Activated CD8-positive, alpha-beta memory T cell treated with anti-CD3 and anti-CD28 coated beads, Interleukin-2, amount 50 U/mL, for 1 hour (primary cell): ENCODE results near the gene DRD4.

Experiments used
- DNase-seq: peaks from one replicate; pipeline ENCODE4 v3.0.0-alpha.2; 2020; ENCODE audit errors: extremely low read depth

The DRD4 gene

GRCh38 chr11:636511-637332 lies at the start of gene DRD4:
Gene DRD4 (plus strand): TSS chr11:637269. CDS start chr11:637305, 36 bp downstream.
- DNase-seq, result no peak

DNA sequence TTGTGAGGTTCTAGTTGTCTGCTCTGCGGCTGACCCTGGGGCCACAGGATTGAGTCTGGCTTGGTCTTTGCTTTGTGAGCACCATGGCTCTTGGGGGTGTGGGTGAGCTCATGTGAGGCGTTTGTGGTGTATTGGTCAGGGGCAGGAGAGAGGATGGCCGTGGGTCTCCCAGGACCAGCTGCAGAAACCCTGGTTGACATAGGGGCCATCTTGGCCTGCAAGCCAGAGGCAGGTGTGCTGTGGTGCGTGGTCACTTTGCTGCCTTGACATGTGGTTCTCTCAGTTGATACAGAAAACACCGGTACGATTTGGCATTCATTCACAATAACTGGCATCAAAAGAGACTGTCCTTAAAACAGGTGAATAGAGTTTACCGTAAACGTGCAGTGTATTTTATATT lies 49.5 kb upstream of the DRD4 start:
- no peak for DNase-seq

- peak; percentile 87 for DNase-seq
Measured at GRCh38 chr11:587978-588380, 49.1 kb upstream of the DRD4 start.

DNA sequence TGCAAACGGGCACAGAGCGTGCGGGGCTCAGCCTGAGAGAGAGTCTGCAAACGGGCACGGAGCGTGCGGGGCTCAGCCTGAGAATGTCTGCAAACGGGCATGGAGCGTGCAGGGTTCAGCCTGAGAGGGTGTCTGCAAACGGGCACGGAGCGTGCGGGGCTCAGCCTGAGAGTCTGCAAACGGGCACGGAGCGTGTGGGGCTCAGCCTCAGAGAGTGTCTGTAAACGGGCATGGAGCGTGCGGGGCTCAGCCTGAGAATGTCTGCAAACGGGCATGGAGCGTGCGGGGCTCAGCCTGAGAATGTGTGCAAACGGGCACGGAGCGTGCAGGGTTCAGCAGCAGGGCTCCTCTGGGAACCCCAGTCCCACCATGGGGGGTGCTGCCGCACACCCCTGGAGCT lies 47.3 kb upstream of the DRD4 start:
- no peak for DNase-seq

DNA sequence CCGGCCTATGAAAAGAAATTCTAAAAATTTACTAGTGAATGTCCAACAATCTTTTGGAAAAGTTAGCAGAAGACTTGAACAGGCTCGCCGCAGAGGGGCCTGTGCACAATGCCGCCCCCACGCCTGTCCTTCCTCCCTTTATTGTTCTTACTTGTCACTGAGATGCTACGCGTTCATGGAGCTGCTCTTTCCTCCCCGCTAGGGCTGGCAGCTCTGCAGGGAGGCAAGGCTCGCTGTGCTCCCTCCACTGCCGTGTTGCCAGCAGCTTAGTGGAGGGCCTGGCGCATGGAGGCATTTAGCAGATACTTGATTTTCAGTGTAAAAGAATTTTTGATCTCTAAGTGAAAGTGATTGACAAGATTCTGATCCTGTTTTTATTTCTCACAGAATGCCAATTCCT lies 46.1 kb upstream of the DRD4 start:
- DNase-seq, result no peak

DNA sequence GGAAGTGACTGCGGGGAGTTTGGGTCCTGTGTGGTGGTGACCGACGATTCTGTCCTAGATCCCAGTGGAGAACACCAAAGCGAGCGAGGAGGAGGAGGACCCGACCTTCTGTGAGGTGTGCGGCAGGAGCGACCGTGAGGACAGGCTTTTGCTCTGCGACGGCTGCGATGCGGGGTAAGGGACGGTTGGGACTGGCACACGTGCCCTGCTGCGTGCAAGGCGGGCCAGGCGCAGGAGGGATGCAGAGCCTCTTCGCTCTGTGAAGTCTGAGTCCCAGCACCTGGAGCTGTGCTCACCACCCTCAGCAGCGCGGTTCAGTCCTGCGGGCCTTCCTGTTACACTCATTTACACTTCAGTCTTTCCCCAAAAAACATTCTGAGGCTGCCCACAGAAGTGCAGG lies 44.6 kb upstream of the DRD4 start:
- no peak for DNase-seq

- no peak for DNase-seq
Measured at GRCh38 chr11:592918-593317, 44.2 kb upstream of the DRD4 start.

DNA sequence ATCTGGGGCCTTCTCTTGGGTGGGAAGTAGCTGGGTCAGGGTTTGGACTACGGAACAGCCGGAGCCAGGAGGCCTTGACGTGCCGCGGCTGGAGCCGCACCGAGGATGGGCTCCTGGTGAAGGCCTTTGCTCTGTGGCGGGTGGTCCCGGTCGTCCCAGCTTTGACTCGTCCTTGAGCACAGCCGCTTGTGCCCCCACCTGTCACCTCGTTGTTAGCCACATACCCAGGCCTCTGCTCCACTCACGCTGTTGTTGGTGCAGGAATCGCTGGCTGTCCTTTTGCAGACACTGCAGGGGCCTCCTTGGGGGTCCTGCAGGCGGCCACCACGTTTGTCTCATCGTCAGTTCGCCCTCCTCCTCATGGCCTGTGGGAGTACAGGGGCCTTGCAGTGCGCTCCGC lies 43.7 kb upstream of the DRD4 start:
- no peak for DNase-seq

GRCh38 chr11:595400-595799 lies 41.7 kb upstream of the DRD4 start:
- DNase-seq, result no peak

DNA sequence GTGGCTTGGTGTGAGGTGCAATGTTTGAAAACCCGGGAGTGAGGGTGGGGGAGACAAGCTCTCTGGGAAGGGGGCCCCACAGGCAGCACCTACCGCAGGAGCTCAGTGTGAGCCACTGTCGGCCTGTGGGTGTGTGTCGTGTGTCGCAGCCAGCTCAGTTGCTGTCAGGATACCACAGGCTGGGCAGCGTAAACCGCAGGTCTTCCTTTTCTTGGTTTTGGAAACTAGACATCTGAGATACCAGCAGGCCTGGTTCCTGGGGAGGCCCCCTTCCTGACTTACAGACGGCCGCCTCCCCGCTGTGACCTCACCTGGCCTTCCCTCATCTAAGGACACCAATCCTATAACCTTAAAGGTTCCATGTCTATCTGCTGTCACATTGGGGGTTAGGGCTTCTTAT lies 40.7 kb upstream of the DRD4 start:
- no peak for DNase-seq

DNA sequence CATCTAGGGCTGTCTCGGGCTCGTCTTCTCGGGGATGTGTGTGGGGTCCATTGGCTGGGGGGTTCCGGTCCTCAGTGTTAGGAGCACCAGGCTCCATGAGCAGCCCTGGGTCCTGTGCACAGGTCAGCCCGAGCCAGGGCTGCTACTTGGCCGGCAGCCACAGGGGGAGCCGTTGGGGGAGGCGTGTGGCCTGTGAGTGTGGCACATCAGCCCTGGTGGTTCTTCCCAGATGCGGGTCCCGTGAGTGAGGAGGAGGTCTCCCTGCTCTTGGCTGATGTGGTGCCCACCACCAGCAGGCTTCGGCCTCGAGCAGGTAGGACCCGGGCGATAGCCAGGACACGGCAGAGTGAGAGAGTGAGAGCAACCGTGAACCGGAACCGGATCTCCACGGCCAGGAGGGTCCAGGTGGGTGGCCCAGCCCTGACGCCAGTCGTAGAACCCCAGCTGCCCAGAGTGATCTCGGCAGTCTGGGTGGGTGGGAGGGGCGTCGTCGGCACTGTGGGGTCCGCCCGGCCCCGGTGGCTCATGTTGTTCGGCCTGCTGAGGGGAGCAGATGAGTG lies 39.8 kb upstream of the DRD4 start:
- no peak for DNase-seq

GRCh38 chr11:598005-598680 lies 38.9 kb upstream of the DRD4 start:
- DNase-seq, result no peak

DNA sequence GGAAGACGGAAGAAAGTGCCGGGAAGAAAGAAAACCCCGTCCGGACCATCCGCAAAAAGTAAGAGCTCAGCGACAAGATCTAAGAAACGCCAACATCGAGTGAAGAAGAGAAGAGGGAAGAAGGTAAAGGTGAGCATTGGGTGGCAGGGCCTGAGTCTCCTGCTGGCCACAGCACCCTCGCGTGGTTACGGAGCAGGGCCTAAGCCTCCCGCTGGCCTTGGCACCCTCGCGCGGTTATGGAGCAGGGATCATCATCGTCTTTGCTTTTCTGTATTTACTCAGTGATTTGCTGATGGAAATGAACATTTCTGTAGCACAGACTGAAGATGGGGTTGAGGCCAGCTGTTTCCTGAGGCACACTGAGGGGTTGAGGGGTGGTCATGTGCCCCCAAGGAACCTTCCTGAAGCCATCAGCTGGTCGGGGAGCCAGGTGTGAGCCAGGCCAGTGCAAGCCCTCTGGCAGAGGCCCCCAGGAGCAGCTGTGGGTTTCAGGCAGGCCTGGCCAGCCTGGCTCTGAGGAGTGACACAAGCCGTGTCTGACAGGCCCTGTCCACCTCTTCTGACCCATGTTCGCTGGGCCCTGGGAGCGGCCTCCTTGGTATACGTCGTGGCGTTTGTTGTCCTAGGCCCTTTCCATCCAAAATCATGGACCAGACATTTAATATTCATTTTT lies 35.4 kb upstream of the DRD4 start:
- no peak for DNase-seq

DNA sequence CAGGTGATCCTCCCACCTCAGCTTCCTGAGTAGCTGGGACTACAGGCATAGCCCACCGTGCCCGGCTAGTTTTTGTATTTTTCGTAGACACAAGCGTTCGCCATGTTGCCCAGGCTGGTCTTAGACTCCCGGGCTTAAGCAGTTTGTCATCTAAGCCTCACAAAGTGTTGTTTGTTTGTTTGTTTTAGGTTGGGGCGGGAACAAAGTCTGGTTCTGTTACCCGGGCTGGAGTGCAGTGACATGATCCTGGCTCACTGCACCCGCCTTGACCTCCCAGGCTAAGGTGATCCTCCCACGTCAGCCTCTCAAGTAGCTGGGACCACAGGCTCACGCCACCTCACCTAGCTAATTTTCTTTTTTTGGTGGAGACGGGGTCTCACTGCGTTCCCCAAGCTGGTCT lies 33.9 kb upstream of the DRD4 start:
- DNase-seq, result no peak

- DNase-seq, result no peak
Measured at GRCh38 chr11:605286-606129, 31.6 kb upstream of the DRD4 start.

- no peak for DNase-seq
Measured at GRCh38 chr11:606245-606644, 30.8 kb upstream of the DRD4 start.

DNA sequence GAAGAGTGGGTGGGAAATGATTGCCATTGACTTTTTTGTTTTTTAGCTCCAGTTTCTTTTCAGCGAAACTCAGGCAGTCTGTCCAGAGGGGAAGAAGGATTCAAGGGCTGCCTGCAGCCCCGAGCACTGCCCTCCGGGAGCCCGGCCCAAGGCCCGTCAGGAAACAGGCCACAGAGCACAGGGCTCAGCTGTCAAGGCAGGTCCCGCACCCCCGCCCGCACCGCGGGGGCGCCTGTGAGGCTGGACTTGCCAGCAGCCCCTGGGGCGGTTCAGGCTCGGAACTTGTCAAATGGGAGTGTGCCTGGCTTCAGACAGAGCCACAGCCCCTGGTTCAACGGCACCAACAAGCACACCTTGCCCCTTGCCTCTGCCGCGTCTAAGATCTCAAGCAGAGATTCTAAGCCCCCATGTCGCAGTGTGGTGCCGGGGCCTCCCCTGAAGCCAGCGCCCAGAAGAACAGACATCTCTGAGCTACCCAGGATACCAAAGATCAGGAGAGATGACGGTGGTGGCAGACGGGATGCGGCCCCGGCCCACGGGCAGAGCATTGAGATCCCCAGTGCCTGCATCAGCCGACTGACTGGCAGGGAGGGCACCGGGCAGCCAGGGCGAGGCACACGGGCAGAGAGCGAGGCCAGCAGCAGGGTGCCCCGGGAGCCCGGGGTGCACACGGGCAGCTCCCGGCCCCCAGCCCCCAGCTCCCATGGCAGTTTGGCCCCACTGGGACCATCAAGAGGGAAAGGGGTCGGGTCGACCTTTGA lies 29.9 kb upstream of the DRD4 start:
- DNase-seq, result no peak

- DNase-seq, result no peak
Measured at GRCh38 chr11:607971-608659, 29.0 kb upstream of the DRD4 start.

- DNase-seq, result no peak
Measured at GRCh38 chr11:608791-609251, 28.2 kb upstream of the DRD4 start.

- no peak for DNase-seq
Measured at GRCh38 chr11:609341-609811, 27.7 kb upstream of the DRD4 start.
